K562 (cell line): ENCODE data around the gene SFRP2. TPM values are rescaled to one million over a fixed set of nuclear protein-coding genes. Genes with fewer than 3 reads are reported as not detected.

ENCODE experiments used
- CHD2 ChIP-seq: IDR thresholded peaks from 2 replicates; pipeline ENCODE4 v1.6.1; 2011; ENCODE audit warnings: low read depth, low read length
- ETS2 ChIP-seq: IDR thresholded peaks from 2 replicates; pipeline ENCODE4 v1.6.1; 2016; ENCODE audit warnings: borderline replicate concordance, missing genetic modification characterization, mild to moderate bottlenecking, moderate library complexity, missing compliant biosample characterization; ENCODE audit not compliant: poor library complexity, severe bottlenecking
- FOXM1 ChIP-seq, 2 experiments: fragments of 450-650 bp in 1 of 2; sonication (generic) in 1 of 2; formaldehyde crosslinking in 1 of 2; IDR thresholded peaks; 2 replicates each; pipeline versions ENCODE4 v1.6.1 to v1.9.0; 2017 to 2022; ENCODE audit warnings: low read depth in 2 of 2, mild to moderate bottlenecking in 2 of 2, missing genetic modification reagents in 1 of 2, moderate library complexity in 1 of 2
- MAFG ChIP-seq: fragments of 450-650 bp; conservative IDR thresholded peaks from 2 replicates; pipeline ENCODE4 v1.6.1; 2016; ENCODE audit warnings: missing genetic modification characterization, missing compliant biosample characterization
- MCM5 ChIP-seq: fragments of 450-650 bp; IDR thresholded peaks from 2 replicates; pipeline ENCODE4 v1.6.1; 2016; ENCODE audit warnings: low read depth
- MEIS2 ChIP-seq: fragments of 450-650 bp; IDR thresholded peaks from 2 replicates; pipeline ENCODE4 v1.6.1; 2014; ENCODE audit warnings: mild to moderate bottlenecking; ENCODE audit not compliant: partially characterized antibody
- NFXL1 ChIP-seq: fragments of 450-650 bp; formaldehyde crosslinking; IDR thresholded peaks from 2 replicates; pipeline ENCODE4 v1.4.0; 2021; ENCODE audit warnings: mild to moderate bottlenecking
- NFYB ChIP-seq: IDR thresholded peaks from 2 replicates; pipeline ENCODE4 v1.6.1; 2011; ENCODE audit warnings: mild to moderate bottlenecking, moderate library complexity; ENCODE audit not compliant: insufficient read length; ENCODE audit errors: extremely low read depth
- NONO ChIP-seq, 2 experiments: fragments of 200-400 bp in 1 of 2; fragments of 450-650 bp in 1 of 2; formaldehyde crosslinking in 1 of 2; IDR thresholded peaks; 2 replicates each; pipeline ENCODE4 v1.6.1; 2017; ENCODE audit warnings: low read depth in 2 of 2, mild to moderate bottlenecking in 2 of 2, moderate library complexity in 2 of 2, low read length in 1 of 2
- NRF1 ChIP-seq, 2 experiments: fragments of 450-650 bp; IDR thresholded peaks in 1 of 2; conservative IDR thresholded peaks in 1 of 2; 2 replicates each; pipeline ENCODE4 v1.6.1; 2014; ENCODE audit warnings: mild to moderate bottlenecking in 2 of 2
- PCBP2 ChIP-seq: fragments of 200-400 bp; formaldehyde crosslinking; IDR thresholded peaks from 2 replicates; pipeline ENCODE4 v1.6.1; 2018; ENCODE audit warnings: low read length, low read depth, mild to moderate bottlenecking, moderate library complexity; ENCODE audit not compliant: poor library complexity, severe bottlenecking
- RAD21 ChIP-seq, 2 experiments: fragments of 250-450 bp in 1 of 2; fragments of 450-650 bp in 1 of 2; sonication (Bioruptor Pico) in 1 of 2; formaldehyde crosslinking in 1 of 2; IDR thresholded peaks in 1 of 2; conservative IDR thresholded peaks in 1 of 2; 2 replicates each; pipeline versions ENCODE4 v1.4.0 to v1.8.0; 2020 to 2022; ENCODE audit warnings: mild to moderate bottlenecking in 2 of 2, moderate library complexity in 1 of 2
- RB1 ChIP-seq: fragments of 450-650 bp; IDR thresholded peaks from 2 replicates; pipeline ENCODE4 v1.6.1; 2017; ENCODE audit warnings: low read depth, mild to moderate bottlenecking
- SIX5 ChIP-seq, 2 experiments: IDR thresholded peaks; 2 replicates each; pipeline ENCODE4 v1.6.1; 2011; ENCODE audit warnings: low read length in 2 of 2, borderline replicate concordance in 1 of 2, low read depth in 1 of 2, mild to moderate bottlenecking in 1 of 2, moderate library complexity in 1 of 2; ENCODE audit not compliant: insufficient read depth in 1 of 2
- TBL1XR1 ChIP-seq, 2 experiments: IDR thresholded peaks; 2 replicates each; pipeline ENCODE4 v1.6.1; 2012; ENCODE audit warnings: improper control_type of control experiment in 2 of 2, low read length in 2 of 2, mild to moderate bottlenecking in 1 of 2
- TCF7 ChIP-seq: sonication (generic); IDR thresholded peaks from 2 replicates; pipeline ENCODE4 v1.6.1; 2016; ENCODE audit warnings: antibody characterized with exemption, borderline replicate concordance
- ZFPM2 ChIP-seq: fragments of 250-450 bp; sonication (Bioruptor Pico); IDR thresholded peaks from 2 replicates; pipeline ENCODE4 v1.5.1; 2022; ENCODE audit warnings: mild to moderate bottlenecking
- ZNF121 ChIP-seq: sonication (generic); formaldehyde crosslinking; conservative IDR thresholded peaks from 2 replicates; pipeline ENCODE4 v1.8.0; 2022; ENCODE audit warnings: missing genetic modification reagents
- ZNF140 ChIP-seq: fragments of 250-450 bp; sonication (Bioruptor Pico); IDR thresholded peaks from 2 replicates; pipeline ENCODE4 v1.8.0; 2021; ENCODE audit warnings: moderate library complexity, mild to moderate bottlenecking, inconsistent platforms
- polyA plus RNA-seq, 8 experiments: library from polyadenylated mRNA; depleted of rRNA in 4 of 8; stranded (reverse) in 5 of 8; unstranded in 3 of 8; fragments of >200 nt; fragmentation: Nextera tagmentation in 2 of 8; fragmentation: Illumina TruSeq in 1 of 8; extraction: Ambion mirVana in 2 of 8; extraction: Trizol in 1 of 8; gene quantifications; 2 replicates each; pipeline versions ENCODE4 v1.2.1 to v1.2.3, GENCODE V29; 2011 to 2014; ENCODE audit warnings: inconsistent platforms in 1 of 8, missing spikeins in 1 of 8
- total RNA-seq, 7 experiments: library from RNA; depleted of rRNA in 6 of 7; stranded (reverse); fragments of >200 nt in 6 of 7; fragmentation: Illumina TruSeq in 2 of 7; extraction: Trizol in 2 of 7; gene quantifications; 2 replicates each; pipeline versions ENCODE4 v1.2.1 to v1.2.3, GENCODE V29; 2011 to 2021; ENCODE audit warnings: low replicate concordance in 1 of 7
- TF ChIP-seq, protein P1 (sequence below): fragments of 450-650 bp; formaldehyde crosslinking; IDR thresholded peaks from 2 replicates; pipeline ENCODE4 v1.4.0; 2022; ENCODE audit warnings: mild to moderate bottlenecking, moderate library complexity
- TF ChIP-seq, protein P2 (sequence below): sonication (generic); formaldehyde crosslinking; IDR thresholded peaks from 2 replicates; pipeline ENCODE4 v1.8.0; 2022; ENCODE audit warnings: mild to moderate bottlenecking, low read depth, missing genetic modification reagents
- TF ChIP-seq, protein P3 (sequence below): fragments of 450-650 bp; formaldehyde crosslinking; IDR thresholded peaks from 2 replicates; pipeline ENCODE4 v1.4.0; 2020; ENCODE audit warnings: mild to moderate bottlenecking, moderate library complexity
- TF ChIP-seq, protein P4 (sequence below): fragments of 200-800 bp; sonication (Bioruptor generic); IDR thresholded peaks from 2 replicates; pipeline ENCODE4 v1.6.1; 2017; ENCODE audit warnings: missing genetic modification characterization, missing compliant biosample characterization

Gene SFRP2
- total and polyA plus RNA-seq, 9 of the 15 experiments (the other 6 are each of a cell fraction or from before 2014, with no cell fraction given), result 0.29 TPM; not detected in 8

DNA sequence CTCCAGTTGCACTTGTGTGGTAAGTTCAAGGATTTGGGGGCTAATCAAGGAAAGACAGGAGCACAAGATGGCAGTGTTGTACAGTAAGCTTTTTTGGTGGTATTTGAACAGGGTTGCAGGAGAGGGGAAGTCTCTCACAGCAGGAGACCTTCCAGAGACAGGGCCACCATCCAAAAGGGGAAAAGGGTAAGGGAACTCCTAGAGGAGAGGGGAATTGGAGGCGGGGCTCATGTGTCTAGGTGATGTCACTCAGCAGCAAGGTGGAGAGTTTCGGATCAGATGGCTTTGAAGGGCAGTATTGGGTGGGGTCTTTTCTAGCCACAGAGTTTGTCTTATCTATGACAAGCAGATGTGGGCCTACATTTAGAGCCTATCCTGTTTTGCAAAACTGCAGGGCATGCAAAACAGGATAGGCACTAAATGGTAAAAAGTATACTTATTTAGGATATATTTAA is 15.6 kb downstream of the SFRP2 start (continued):
- TF ChIP-seq MEIS2 (peak; percentile 92), PCBP2 (no peak), ZNF140 (no peak), TCF7 (peak; percentile 91; the same call in 1 of the 2 replicates), ZFPM2 (CRISPR knock-in tag) (no peak), NONO (IDR thresholded peaks at IDR 0.05; ENCODE audit: low read depth in 2 of 2, low read length in 1 of 2) (no peak), MCM5 (no peak), TBL1XR1 (IDR thresholded peaks at IDR 0.05; ENCODE audit: low read length in 2 of 2) (0 out of 4 replicates have a peak, but pooled peaks of 1 of the 2 experiments have one; percentile 44), NFXL1 (CRISPR knock-in tag) (no peak), FOXM1 (IDR thresholded peaks at IDR 0.05; ENCODE audit: low read depth) (peak; percentile 77), FOXM1 (CRISPR knock-in tag; IDR thresholded peaks at IDR 0.05; ENCODE audit: low read depth) (no peak), NFYB (no peak), RB1 (0 out of 2 replicates have a peak, but pooled peaks have one; percentile 19), CHD2 (no peak), RAD21 (CRISPR knock-in tag; conservative IDR thresholded peaks at IDR 0.05 in 1 of 2, IDR thresholded peaks at IDR 0.05 in 1 of 2) (peak; percentile 25 to 67), ZNF121 (CRISPR knock-in tag) (no peak), ETS2 (tag) (no peak), NRF1 (conservative IDR thresholded peaks at IDR 0.05 in 1 of 2, IDR thresholded peaks at IDR 0.05 in 1 of 2) (0 out of 4 replicates have a peak, but pooled peaks have one; percentile 10 to 23), MAFG (tag) (peak; percentile 55), SIX5 (IDR thresholded peaks at IDR 0.05; ENCODE audit: borderline replicate concordance in 1 of 2, insufficient read depth in 1 of 2, low read depth in 1 of 2, low read length in 2 of 2) (no peak)
- TF ChIP-seq, protein P1, sequence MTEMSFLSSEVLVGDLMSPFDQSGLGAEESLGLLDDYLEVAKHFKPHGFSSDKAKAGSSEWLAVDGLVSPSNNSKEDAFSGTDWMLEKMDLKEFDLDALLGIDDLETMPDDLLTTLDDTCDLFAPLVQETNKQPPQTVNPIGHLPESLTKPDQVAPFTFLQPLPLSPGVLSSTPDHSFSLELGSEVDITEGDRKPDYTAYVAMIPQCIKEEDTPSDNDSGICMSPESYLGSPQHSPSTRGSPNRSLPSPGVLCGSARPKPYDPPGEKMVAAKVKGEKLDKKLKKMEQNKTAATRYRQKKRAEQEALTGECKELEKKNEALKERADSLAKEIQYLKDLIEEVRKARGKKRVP, result 0 out of 2 replicates have a peak, but pooled peaks have one; percentile 32
- TF ChIP-seq, protein P2, sequence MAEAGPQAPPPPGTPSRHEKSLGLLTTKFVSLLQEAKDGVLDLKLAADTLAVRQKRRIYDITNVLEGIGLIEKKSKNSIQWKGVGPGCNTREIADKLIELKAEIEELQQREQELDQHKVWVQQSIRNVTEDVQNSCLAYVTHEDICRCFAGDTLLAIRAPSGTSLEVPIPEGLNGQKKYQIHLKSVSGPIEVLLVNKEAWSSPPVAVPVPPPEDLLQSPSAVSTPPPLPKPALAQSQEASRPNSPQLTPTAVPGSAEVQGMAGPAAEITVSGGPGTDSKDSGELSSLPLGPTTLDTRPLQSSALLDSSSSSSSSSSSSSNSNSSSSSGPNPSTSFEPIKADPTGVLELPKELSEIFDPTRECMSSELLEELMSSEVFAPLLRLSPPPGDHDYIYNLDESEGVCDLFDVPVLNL (CRISPR knock-in tag), result no peak
- TF ChIP-seq, protein P3, sequence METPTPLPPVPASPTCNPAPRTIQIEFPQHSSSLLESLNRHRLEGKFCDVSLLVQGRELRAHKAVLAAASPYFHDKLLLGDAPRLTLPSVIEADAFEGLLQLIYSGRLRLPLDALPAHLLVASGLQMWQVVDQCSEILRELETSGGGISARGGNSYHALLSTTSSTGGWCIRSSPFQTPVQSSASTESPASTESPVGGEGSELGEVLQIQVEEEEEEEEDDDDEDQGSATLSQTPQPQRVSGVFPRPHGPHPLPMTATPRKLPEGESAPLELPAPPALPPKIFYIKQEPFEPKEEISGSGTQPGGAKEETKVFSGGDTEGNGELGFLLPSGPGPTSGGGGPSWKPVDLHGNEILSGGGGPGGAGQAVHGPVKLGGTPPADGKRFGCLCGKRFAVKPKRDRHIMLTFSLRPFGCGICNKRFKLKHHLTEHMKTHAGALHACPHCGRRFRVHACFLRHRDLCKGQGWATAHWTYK, result no peak
- TF ChIP-seq, protein P4, sequence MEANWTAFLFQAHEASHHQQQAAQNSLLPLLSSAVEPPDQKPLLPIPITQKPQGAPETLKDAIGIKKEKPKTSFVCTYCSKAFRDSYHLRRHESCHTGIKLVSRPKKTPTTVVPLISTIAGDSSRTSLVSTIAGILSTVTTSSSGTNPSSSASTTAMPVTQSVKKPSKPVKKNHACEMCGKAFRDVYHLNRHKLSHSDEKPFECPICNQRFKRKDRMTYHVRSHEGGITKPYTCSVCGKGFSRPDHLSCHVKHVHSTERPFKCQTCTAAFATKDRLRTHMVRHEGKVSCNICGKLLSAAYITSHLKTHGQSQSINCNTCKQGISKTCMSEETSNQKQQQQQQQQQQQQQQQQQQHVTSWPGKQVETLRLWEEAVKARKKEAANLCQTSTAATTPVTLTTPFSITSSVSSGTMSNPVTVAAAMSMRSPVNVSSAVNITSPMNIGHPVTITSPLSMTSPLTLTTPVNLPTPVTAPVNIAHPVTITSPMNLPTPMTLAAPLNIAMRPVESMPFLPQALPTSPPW, result peak; percentile 40; the same call in 1 of the 2 replicates
